ENCODE data around the gene OTOP3. TPM values are rescaled to one million over a fixed set of nuclear protein-coding genes. Genes with fewer than 3 reads are reported as not detected.

OTOP3 gene
- total and polyA plus RNA-seq, 2 experiments from 2014 or later: not detected

GRCh38 chr17:74947041-74947754 lies 11.5 kb downstream of the OTOP3 start:
- no peak overlapping the region for H3K27ac ChIP-seq (ENCODE audit: low read depth)
- peaks cover 5% of the 10 kb centered on the region; the same call in 1 of the 2 replicates for H3K4me1 ChIP-seq (ENCODE audit: insufficient read depth)
- H3K27me3 Mint-ChIP-seq (ENCODE audit: insufficient read depth, low read depth, poor library complexity): peaks cover 12% of the 10 kb centered on the region
- no peak overlapping the region for H3K27ac Mint-ChIP-seq
- H3K4me1 Mint-ChIP-seq: peaks cover 14% of the 10 kb centered on the region
- H3K36me3 ChIP-seq (ENCODE audit: insufficient read depth): no peaks in the 10 kb centered on the region
- no peak for DNase-seq (ENCODE audit: low spot score)
- H3K79me2 ChIP-seq (replicated peaks; ENCODE audit: insufficient read depth): no peaks in the 10 kb centered on the region
- H3K27me3 ChIP-seq (ENCODE audit: insufficient read depth): no peaks in the 10 kb centered on the region
- H3K4me3 Mint-ChIP-seq: no peak overlapping the region
- TF ChIP-seq NANOG (IDR thresholded peaks at IDR 0.05; ENCODE audit: borderline replicate concordance) (no peak), STAT1 (IDR thresholded peaks at IDR 0.05; ENCODE audit: unreplicated experiment) (no peak), ZNF114 (CRISPR knock-in tag; IDR thresholded peaks at IDR 0.05) (no peak), POLR2AphosphoS5 (IDR thresholded peaks at IDR 0.05; ENCODE audit: low read depth) (no peak), CREB1 (CRISPR knock-in tag; IDR thresholded peaks at IDR 0.05; ENCODE audit: low read depth) (no peak), EZH2phosphoT487 (IDR thresholded peaks at IDR 0.05; ENCODE audit: unreplicated experiment) (no peak), ZNF331 (CRISPR knock-in tag; IDR thresholded peaks at IDR 0.05; ENCODE audit: low read depth) (no peak), JUNB (IDR thresholded peaks at IDR 0.05; ENCODE audit: unreplicated experiment) (no peak), ZNF462 (CRISPR knock-in tag; IDR thresholded peaks at IDR 0.05) (no peak), REST (IDR thresholded peaks at IDR 0.05; ENCODE audit: unreplicated experiment) (no peak), CTCF (conservative IDR thresholded peaks at IDR 0.05; ENCODE audit: low read depth in 2 of 2) (no peak), ETS1 (IDR thresholded peaks at IDR 0.05) (no peak)
- no peak for ATAC-seq
- H4K20me1 ChIP-seq (replicated peaks; ENCODE audit: insufficient read depth): no peaks in the 10 kb centered on the region
- H3K9me2 ChIP-seq (ENCODE audit: insufficient read depth): no peaks in the 10 kb centered on the region
- H2AFZ ChIP-seq: no peak overlapping the region
- no peaks in the 10 kb centered on the region for H3F3A ChIP-seq (replicated peaks; ENCODE audit: low read depth)
- H3K4me3 ChIP-seq: no peak overlapping the region
- H3K36me3 Mint-ChIP-seq (ENCODE audit: low read depth): no peaks in the 10 kb centered on the region
- no peak overlapping the region for H3K4me2 ChIP-seq
- no peaks in the 10 kb centered on the region for H3K9me3 Mint-ChIP-seq

All from GM23338 (cell line).